Amniotic epithelial cell (primary cell): ENCODE results near the gene PALMD.

Source experiments
- DNase-seq: peaks from one replicate; pipeline ENCODE4 v3.0.0-alpha.2; 2010; ENCODE audit warnings: low read depth

PALMD gene

GRCh38 chr1:99697580-99697979 lies 51.7 kb downstream of the PALMD start:
- DNase-seq: no peak

GRCh38 chr1:99700020-99700419 lies 54.1 kb downstream of the PALMD start:
- DNase-seq: no peak

GRCh38 chr1:99702221-99702620 lies 56.3 kb downstream of the PALMD start:
- no peak for DNase-seq

- no peak for DNase-seq
These were observed 58.5 kb downstream of the PALMD start for GRCh38 chr1:99704356-99704816.

GRCh38 chr1:99705385-99705784 lies 59.5 kb downstream of the PALMD start:
- no peak for DNase-seq

GRCh38 chr1:99707535-99708142 lies 61.7 kb downstream of the PALMD start:
- DNase-seq: peak; percentile 51

GRCh38 chr1:99710994-99711393 lies 65.1 kb downstream of the PALMD start:
- no peak for DNase-seq

- DNase-seq: no peak
These were observed 67.1 kb downstream of the PALMD start for GRCh38 chr1:99713006-99713405.

- DNase-seq: no peak
These were observed 71.1 kb downstream of the PALMD start for GRCh38 chr1:99717005-99717404.

GRCh38 chr1:99723251-99723650 lies 77.3 kb downstream of the PALMD start:
- DNase-seq: no peak

GRCh38 chr1:99725996-99726395 lies 80.1 kb downstream of the PALMD start:
- no peak for DNase-seq

GRCh38 chr1:99726407-99726806 lies 80.5 kb downstream of the PALMD start:
- no peak for DNase-seq

GRCh38 chr1:99726818-99727217 lies 80.9 kb downstream of the PALMD start:
- no peak for DNase-seq

- DNase-seq: peak; percentile 72
These were observed 81.8 kb downstream of the PALMD start for GRCh38 chr1:99727575-99728185.

- DNase-seq: peak; percentile 16
These were observed 82.8 kb downstream of the PALMD start for GRCh38 chr1:99728494-99729235.

GRCh38 chr1:99731384-99731783 lies 85.5 kb downstream of the PALMD start:
- peak; percentile 45 for DNase-seq

- no peak for DNase-seq
These were observed 89.9 kb downstream of the PALMD start for GRCh38 chr1:99735852-99736251.

GRCh38 chr1:99737016-99737415 lies 91.1 kb downstream of the PALMD start:
- DNase-seq: peak; percentile 69

- no peak for DNase-seq
These were observed 93.0 kb downstream of the PALMD start for GRCh38 chr1:99738858-99739465.

- DNase-seq: no peak
These were observed 94.2 kb downstream of the PALMD start for GRCh38 chr1:99740141-99740540.
